OCI-LY7 (cell line): ENCODE data around the gene EEIG1. TPM values are rescaled to one million over a fixed set of nuclear protein-coding genes. Genes with fewer than 3 reads are reported as not detected.
A peak's percentile ranks its signal among the peaks of the same experiment; 100 is the strongest.

Source experiments
- BruUV-seq: library from RNA; stranded (reverse); fragments of 400-500 nt; replicated peaks from 2 replicates; lab custom pipeline; 2021; lab: Mats Ljungman, UMichigan
- CTCF ChIA-PET: fragments of 300-600 bp; sonication (Branson Sonifier 250); formaldehyde crosslinking; loops from one replicate; lab custom pipeline; 2022; ENCODE audit warnings: antibody characterized with exemption; ENCODE audit not compliant: unreplicated experiment; lab: Charles Lee
- POLR2A ChIA-PET: fragments of 300-600 bp; sonication (Branson Sonifier 250); formaldehyde crosslinking; loops from one replicate; lab custom pipeline; 2022; ENCODE audit warnings: antibody characterized with exemption; lab: Charles Lee
- DNase-seq: peaks from one replicate; pipeline ENCODE4 v3.0.0-alpha.2; 2015; ENCODE audit warnings: low spot score
- H2AFZ ChIP-seq: fragments of 200-600 bp; sonication (generic), shearing (Covaris generic); 2 replicates; pipeline ENCODE4 v1.6.1; 2014; ENCODE audit warnings: mild to moderate bottlenecking, antibody characterized with exemption, low read length, moderate library complexity
- H3K27ac ChIP-seq: fragments of 200-600 bp; sonication (generic); 2 replicates; pipeline ENCODE4 v1.5.1; 2014; ENCODE audit warnings: mixed run types, low read depth, mild to moderate bottlenecking, moderate library complexity, low read length, inconsistent platforms; ENCODE audit not compliant: poor library complexity, severe bottlenecking
- H3K36me3 ChIP-seq: fragments of 200-600 bp; sonication (generic); 2 replicates; pipeline ENCODE4 v1.6.1; 2014; ENCODE audit warnings: mild to moderate bottlenecking, antibody characterized with exemption, low read length, moderate library complexity, mixed read lengths; ENCODE audit not compliant: insufficient read depth
- H3K4me1 ChIP-seq: fragments of 200-600 bp; sonication (generic); 2 replicates; pipeline ENCODE4 v1.5.1; 2014; ENCODE audit warnings: mild to moderate bottlenecking, low read length; ENCODE audit not compliant: insufficient read depth, poor library complexity, severe bottlenecking
- H3K4me2 ChIP-seq: fragments of 200-600 bp; sonication (generic); 2 replicates; pipeline ENCODE4 v1.6.1; 2014; ENCODE audit warnings: mild to moderate bottlenecking, low read length
- H3K4me3 ChIP-seq: fragments of 200-600 bp; sonication (generic); 2 replicates; pipeline ENCODE4 v1.5.1; 2014; ENCODE audit warnings: mild to moderate bottlenecking, low read depth, low read length; ENCODE audit not compliant: poor library complexity, severe bottlenecking
- H3K79me2 ChIP-seq: fragments of 200-600 bp; sonication (generic); 2 replicates; pipeline ENCODE4 v1.6.1; 2016; ENCODE audit warnings: low read depth, mild to moderate bottlenecking, low read length, moderate library complexity, mixed read lengths; ENCODE audit not compliant: insufficient read depth
- H3K9me2 ChIP-seq: fragments of 200-600 bp; sonication (generic); 2 replicates; pipeline ENCODE4 v1.6.1; 2016; ENCODE audit warnings: mild to moderate bottlenecking, low read length, mixed read lengths; ENCODE audit not compliant: insufficient read depth
- H3K9me3 ChIP-seq: fragments of 200-600 bp; sonication (generic); 2 replicates; pipeline ENCODE4 v1.6.1; 2014; ENCODE audit warnings: mild to moderate bottlenecking, mixed run types, low read length, mixed read lengths
- H4K20me1 ChIP-seq: fragments of 200-600 bp; sonication (generic); 2 replicates; pipeline ENCODE4 v1.6.1; 2014; ENCODE audit warnings: mild to moderate bottlenecking, antibody characterized with exemption, low read length, moderate library complexity, mixed read lengths; ENCODE audit not compliant: insufficient read depth
- CTCF ChIP-seq: fragments of 200-600 bp; sonication (generic); conservative IDR thresholded peaks from 2 replicates; pipeline ENCODE4 v1.5.1; 2014; ENCODE audit warnings: mild to moderate bottlenecking, antibody characterized with exemption, low read length, moderate library complexity, mixed read lengths
- EZH2phosphoT487 ChIP-seq: fragments of 200-600 bp; sonication (generic); IDR thresholded peaks from 2 replicates; pipeline ENCODE4 v1.6.1; 2018; ENCODE audit warnings: low read depth, borderline replicate concordance, mild to moderate bottlenecking, mixed run types, antibody characterized with exemption, low read length, moderate library complexity, mixed read lengths
- intact Hi-C: fragments of 100-400 bp; cut with micrococcal nuclease; formaldehyde crosslinking; loops from one replicate; pipeline ENCODE4 v1.10.0; 2022; ENCODE audit not compliant: unreplicated experiment
- total RNA-seq, 2 experiments: library from RNA; depleted of rRNA in 1 of 2; stranded (reverse); fragments of >200 nt in 1 of 2; shearing (Covaris generic) in 1 of 2; gene quantifications; 2 replicates each; pipeline ENCODE4 v1.2.3, GENCODE V29; 2014 to 2022

Gene EEIG1
- total RNA-seq, 2 experiments from 2014 or later, result 25.8 to 60.1 TPM

GRCh38 chr9:127968700-127969383 is 11.9 kb downstream of the EEIG1 start:
- POLR2A ChIA-PET, result no interaction called here
- no peak for DNase-seq
- intact Hi-C loops, result no loop called here
- Histone ChIP-seq H3K9me3 (no peaks in the 10 kb centered on the region), H3K4me3 (peak overlapping the region; percentile 39), H3K36me3 (peaks cover 23% of the 10 kb centered on the region), H3K4me2 (peak overlapping the region; percentile 84), H3K4me1 (peaks cover 100% of the 10 kb centered on the region), H2AFZ (no peak overlapping the region), H3K9me2 (no peaks in the 10 kb centered on the region), H3K79me2 (peaks cover 86% of the 10 kb centered on the region), H3K27ac (peak overlapping the region; percentile 95), H4K20me1 (0 out of 2 replicates have a peak, but pooled peaks cover 6% of the 10 kb centered on the region)
- CTCF ChIA-PET, result no interaction called here
- TF ChIP-seq EZH2phosphoT487 (no peak), CTCF (no peak)
- BruUV-seq, result no TSS peak

GRCh38 chr9:127968042-127968441 is 12.7 kb downstream of the EEIG1 start:
- peak overlapping the region; percentile 84; the same call in 1 of the 2 replicates for H3K4me2 ChIP-seq
- ChIA-PET POLR2A (no interaction called here), CTCF (no interaction called here)
- no peak overlapping the region for H2AFZ ChIP-seq
- no peak for TF ChIP-seq EZH2phosphoT487
- no peak for TF ChIP-seq CTCF
- H4K20me1 ChIP-seq, result 0 out of 2 replicates have a peak, but pooled peaks cover 6% of the 10 kb centered on the region
- H3K4me1 ChIP-seq, result peaks cover 100% of the 10 kb centered on the region
- no peak overlapping the region for H3K4me3 ChIP-seq
- intact Hi-C loops, result no loop called here
- H3K9me3 ChIP-seq, result no peaks in the 10 kb centered on the region
- BruUV-seq, result no TSS peak
- peaks cover 29% of the 10 kb centered on the region for H3K36me3 ChIP-seq
- peaks cover 86% of the 10 kb centered on the region for H3K79me2 ChIP-seq
- H3K9me2 ChIP-seq, result no peaks in the 10 kb centered on the region
- H3K27ac ChIP-seq, result peak overlapping the region; percentile 95
- DNase-seq, result no peak

GRCh38 chr9:127967151-127967809 is 13.5 kb downstream of the EEIG1 start:
- Histone ChIP-seq H3K4me3 (peak overlapping the region; percentile 17), H3K27ac (peak overlapping the region; percentile 77), H3K4me1 (peaks cover 96% of the 10 kb centered on the region), H3K36me3 (peaks cover 36% of the 10 kb centered on the region), H2AFZ (no peak overlapping the region), H3K9me2 (no peaks in the 10 kb centered on the region), H3K4me2 (peak overlapping the region; percentile 84), H3K79me2 (peaks cover 86% of the 10 kb centered on the region), H4K20me1 (0 out of 2 replicates have a peak, but pooled peaks cover 6% of the 10 kb centered on the region), H3K9me3 (no peaks in the 10 kb centered on the region)
- intact Hi-C loops, result no loop called here
- POLR2A ChIA-PET, result no interaction called here
- CTCF ChIA-PET, result no interaction called here
- TF ChIP-seq CTCF, result no peak
- TF ChIP-seq EZH2phosphoT487, result no peak
- BruUV-seq, result no TSS peak
- no peak for DNase-seq
